HepG2 (cell line): ENCODE results near the gene TMEM95. TPM values are rescaled to one million over a fixed set of nuclear protein-coding genes. Genes with fewer than 3 reads are reported as not detected.

ENCODE experiments used
- ATAC-seq: fragments of 200-7000 bp; cut with Tn5 transposase; 3 replicates; pipeline ENCODE4 v1.9.1; 2020; ENCODE audit warnings: mild to moderate bottlenecking, moderate library complexity
- BruUV-seq: library from RNA; stranded (reverse); fragments of 400-500 nt; replicated peaks from 2 replicates; lab custom pipeline; 2021; lab: Mats Ljungman, UMichigan
- CTCF ChIA-PET: fragments of 300-600 bp; formaldehyde crosslinking; extraction: SDS; loops from one replicate; lab custom pipeline; 2021; ENCODE audit warnings: low total read pairs, inconsistent platforms, low intra/inter-chr PET ratio; lab: Yijun Ruan, JAX
- POLR2A ChIA-PET: fragments of 350-600 bp; sonication (Branson Sonifier 250); formaldehyde crosslinking; loops from one replicate; lab custom pipeline; 2020; ENCODE audit warnings: antibody characterized with exemption, inconsistent platforms; lab: Yijun Ruan, JAX
- DNase-seq: peaks from one replicate; pipeline ENCODE4 v3.0.0-alpha.2; 2015; ENCODE audit warnings: low spot score
- FAIRE-seq: peaks from 3 replicates; lab custom pipeline; 2011; peaks lifted over from hg19 to GRCh38; lab: Jason Lieb, UNC
- H2AFZ ChIP-seq: one replicate; pipeline ENCODE4 v1.6.1; 2011; ENCODE audit warnings: low read length, inconsistent platforms
- H3K27ac ChIP-seq: fragments of 300-600 bp; 3 replicates; pipeline ENCODE4 v1.8.0; 2011; ENCODE audit warnings: mixed run types, mild to moderate bottlenecking, mixed read lengths, low read length, inconsistent platforms; ENCODE audit not compliant: insufficient read depth; ENCODE audit errors: extremely low read length
- H3K27me3 ChIP-seq, 2 experiments: fragments of 200-600 bp in 1 of 2; 2 replicates in 1 of 2; 3 replicates in 1 of 2; pipeline versions ENCODE4 v1.6.0 to v1.8.0; 2011; ENCODE audit warnings: low read length in 2 of 2, mild to moderate bottlenecking in 2 of 2, moderate library complexity in 2 of 2, inconsistent platforms in 1 of 2; ENCODE audit not compliant: insufficient read depth in 2 of 2, control insufficient read depth in 1 of 2
- H3K36me3 ChIP-seq, 2 experiments: fragments of 200-600 bp in 1 of 2; replicated peaks in 1 of 2; 2 replicates in 1 of 2; 3 replicates in 1 of 2; pipeline versions ENCODE4 v1.5.1 to v1.8.0; 2011; ENCODE audit warnings: low read length in 2 of 2, inconsistent platforms in 1 of 2; ENCODE audit not compliant: insufficient read depth in 2 of 2, control insufficient read depth in 1 of 2
- H3K4me1 ChIP-seq: 2 replicates; pipeline ENCODE4 v1.5.1; 2012; ENCODE audit warnings: low read length, inconsistent platforms; ENCODE audit not compliant: insufficient read depth
- H3K4me2 ChIP-seq: 2 replicates; pipeline ENCODE4 v1.6.0; 2011; ENCODE audit warnings: low read depth, low read length, inconsistent platforms
- H3K4me3 ChIP-seq, 3 experiments: fragments of 200-600 bp in 1 of 3; sonication (generic), shearing (Covaris generic) in 1 of 3; replicated peaks in 1 of 3; 2 replicates each; pipeline ENCODE4 v1.5.1; 2011 to 2016; ENCODE audit warnings: low read length in 3 of 3, inconsistent platforms in 2 of 3, low read depth in 2 of 3, mild to moderate bottlenecking in 2 of 3, control low read depth in 1 of 3, mixed read lengths in 1 of 3; ENCODE audit not compliant: insufficient read depth in 1 of 3
- H3K79me2 ChIP-seq: one replicate; pipeline ENCODE4 v1.6.1; 2011; ENCODE audit warnings: low read length, inconsistent platforms; ENCODE audit not compliant: insufficient read depth
- H3K9ac ChIP-seq: 2 replicates; pipeline ENCODE4 v1.6.0; 2011; ENCODE audit warnings: mild to moderate bottlenecking, low read depth, low read length, inconsistent platforms; ENCODE audit not compliant: insufficient read depth
- H3K9me3 ChIP-seq: 2 replicates; pipeline ENCODE4 v1.5.1; 2012; ENCODE audit warnings: mild to moderate bottlenecking, low read length
- H4K20me1 ChIP-seq: 2 replicates; pipeline ENCODE4 v1.6.0; 2011; ENCODE audit warnings: inconsistent platforms, mild to moderate bottlenecking, low read length, moderate library complexity; ENCODE audit not compliant: insufficient read depth
- AGO1 ChIP-seq: fragments of 200-400 bp; formaldehyde crosslinking; IDR thresholded peaks from 2 replicates; pipeline ENCODE4 v1.6.1; 2017; ENCODE audit warnings: mild to moderate bottlenecking, low read depth, low read length, moderate library complexity; ENCODE audit not compliant: poor library complexity, severe bottlenecking
- FOXK2 ChIP-seq: fragments of 450-650 bp; IDR thresholded peaks from 2 replicates; pipeline ENCODE4 v1.6.1; 2016
- HNF4G ChIP-seq, 2 experiments: sonication (generic) in 1 of 2; formaldehyde crosslinking in 1 of 2; IDR thresholded peaks; 2 replicates each; pipeline versions ENCODE4 v1.4.0 to v1.6.1; 2011 to 2020; ENCODE audit warnings: borderline replicate concordance in 2 of 2, low read depth in 2 of 2, mild to moderate bottlenecking in 2 of 2, low read length in 1 of 2, missing genetic modification reagents in 1 of 2, moderate library complexity in 1 of 2
- NR1H2 ChIP-seq: sonication (generic); formaldehyde crosslinking; IDR thresholded peaks from 2 replicates; pipeline ENCODE4 v1.8.1; 2022; ENCODE audit warnings: low read depth, missing genetic modification reagents, borderline replicate concordance
- RCOR2 ChIP-seq: IDR thresholded peaks from 2 replicates; pipeline ENCODE4 v1.6.1; 2016; ENCODE audit warnings: missing biosample characterization, missing genetic modification reagents
- REXO4 ChIP-seq: sonication (generic); formaldehyde crosslinking; IDR thresholded peaks from 2 replicates; pipeline ENCODE4 v1.8.0; 2022; ENCODE audit warnings: missing genetic modification reagents, mild to moderate bottlenecking, borderline replicate concordance
- ZFYVE20 ChIP-seq: sonication (generic); formaldehyde crosslinking; IDR thresholded peaks from 2 replicates; pipeline ENCODE4 v1.8.0; 2023; ENCODE audit warnings: low read depth, mild to moderate bottlenecking, moderate library complexity, missing genetic modification reagents, borderline replicate concordance
- ZNF263 ChIP-seq: sonication (generic); formaldehyde crosslinking; IDR thresholded peaks from 2 replicates; pipeline ENCODE4 v1.4.0; 2020; ENCODE audit warnings: missing genetic modification reagents
- ZNF530 ChIP-seq: sonication (generic); formaldehyde crosslinking; IDR thresholded peaks from 2 replicates; pipeline ENCODE4 v1.5.0; 2020; ENCODE audit warnings: low read depth, mild to moderate bottlenecking, missing genetic modification reagents
- ZNF562 ChIP-seq: sonication (generic); formaldehyde crosslinking; IDR thresholded peaks from 2 replicates; pipeline ENCODE4 v1.8.0; 2022; ENCODE audit warnings: missing genetic modification reagents, borderline replicate concordance
- ZNF615 ChIP-seq: sonication (generic); formaldehyde crosslinking; IDR thresholded peaks from 2 replicates; pipeline ENCODE4 v1.5.0; 2020; ENCODE audit warnings: mild to moderate bottlenecking, missing genetic modification reagents, borderline replicate concordance
- ZNF703 ChIP-seq: sonication (generic); formaldehyde crosslinking; IDR thresholded peaks from 2 replicates; pipeline ENCODE4 v1.5.1; 2020; ENCODE audit warnings: missing genetic modification reagents, mild to moderate bottlenecking, moderate library complexity, borderline replicate concordance
- ZNF713 ChIP-seq: sonication (generic); formaldehyde crosslinking; IDR thresholded peaks from 2 replicates; pipeline ENCODE4 v1.4.0; 2020; ENCODE audit warnings: mild to moderate bottlenecking, missing genetic modification reagents
- ZNF772 ChIP-seq: sonication (generic); formaldehyde crosslinking; IDR thresholded peaks from 2 replicates; pipeline ENCODE4 v1.5.0; 2020; ENCODE audit warnings: mild to moderate bottlenecking, missing genetic modification reagents
- ZZZ3 ChIP-seq: sonication (generic); formaldehyde crosslinking; IDR thresholded peaks from 2 replicates; pipeline ENCODE4 v1.4.0; 2020; ENCODE audit warnings: missing genetic modification reagents, mild to moderate bottlenecking, borderline replicate concordance
- WGBS: methylation state at CpG from one replicate; pipeline ENCODE4 v1.1.6; 2017; ENCODE audit warnings: low lambda C conversion rate; 5-methylcytosine and 5-hydroxymethylcytosine counted together
- in situ Hi-C: cut with HindIII; loops from 2 replicates; pipeline ENCODE4 v1.10.0; 2017; ENCODE audit warnings: low pct_unique_long_range_greater_than_20kb; ENCODE audit not compliant: extremely low pct_ligation_motif_present
- intact Hi-C: fragments of 100-400 bp; cut with micrococcal nuclease; formaldehyde crosslinking; loops from one replicate; pipeline ENCODE4 v1.10.0; 2022; ENCODE audit not compliant: unreplicated experiment
- polyA plus RNA-seq, 8 experiments: library from polyadenylated mRNA; depleted of rRNA in 3 of 8; stranded (reverse) in 7 of 8; unstranded in 1 of 8; fragments of >200 nt; fragmentation: Illumina TruSeq in 4 of 8; extraction: Trizol in 4 of 8; gene quantifications; 2 replicates each; pipeline versions ENCODE4 v1.2.1 to v1.2.3, GENCODE V29; 2011 to 2016; ENCODE audit warnings: low read depth in 4 of 8, missing spikeins in 1 of 8, mixed read lengths in 1 of 8; ENCODE audit not compliant: insufficient read depth in 1 of 8
- total RNA-seq, 5 experiments: library from RNA; depleted of rRNA; stranded (reverse); fragments of >200 nt; fragmentation: Illumina TruSeq; extraction: Trizol; gene quantifications; 2 replicates each; pipeline ENCODE4 v1.2.3, GENCODE V29; 2016; ENCODE audit warnings: low read depth in 1 of 5
- TF ChIP-seq, protein P1 (sequence below): sonication (generic); formaldehyde crosslinking; conservative IDR thresholded peaks from 2 replicates; pipeline ENCODE4 v1.4.0; 2020; ENCODE audit warnings: missing genetic modification reagents

Gene TMEM95
- total and polyA plus RNA-seq, 2 of the 13 experiments (the other 11 are each of a cell fraction or from before 2014, with no cell fraction given), result not detected

DNA sequence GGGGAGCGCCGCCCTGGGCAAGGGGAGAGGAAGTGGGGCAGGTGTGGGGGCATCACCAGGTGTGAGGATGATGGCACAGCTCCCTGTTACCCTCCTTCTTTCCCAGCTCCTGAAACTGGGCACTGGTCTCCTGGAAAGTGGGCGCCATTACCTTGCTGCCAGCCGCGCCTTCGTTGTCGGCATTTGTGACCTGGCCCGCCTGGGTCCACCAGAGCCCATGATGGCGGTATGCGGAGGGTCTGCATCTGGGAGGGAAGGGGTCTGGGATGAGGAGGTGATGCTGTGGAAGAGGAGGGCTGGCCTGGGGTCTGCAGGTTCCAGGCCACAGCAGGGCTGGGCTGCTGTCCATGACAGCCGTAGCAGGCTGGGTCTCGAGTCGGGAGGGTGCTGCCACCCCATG, 13.1 kb upstream of the TMEM95 start:
- H3K27ac ChIP-seq, result no peak overlapping the region
- no peak overlapping the region for H3K4me2 ChIP-seq
- ChIA-PET CTCF (no interaction called here), POLR2A (interaction anchor here (3.6 kb wide), 1 partner anchor 12 kb away, joined by 9 read pairs; the partner anchor contains the start of gene NEURL4)
- no peak overlapping the region for H2AFZ ChIP-seq
- no peaks in the 10 kb centered on the region for H3K79me2 ChIP-seq
- no TSS peak for BruUV-seq
- no peaks in the 10 kb centered on the region for H4K20me1 ChIP-seq
- ATAC-seq, result no peak
- H3K9me3 ChIP-seq, result no peaks in the 10 kb centered on the region
- intact Hi-C loops, result no loop called here
- no peaks in the 10 kb centered on the region for H3K36me3 ChIP-seq
- 83% methylated on average over 13 of the region's 13 CpGs for WGBS
- H3K9ac ChIP-seq, result no peak overlapping the region
- in situ Hi-C loops, result no loop called here
- no peak for FAIRE-seq
- H3K27me3 ChIP-seq, result peaks cover 3 to 26% of the 10 kb centered on the region in 2 experiments; a peak in 3 of 5 replicates
- TF ChIP-seq ZNF615 (CRISPR knock-in tag), result no peak
- TF ChIP-seq, protein P1, sequence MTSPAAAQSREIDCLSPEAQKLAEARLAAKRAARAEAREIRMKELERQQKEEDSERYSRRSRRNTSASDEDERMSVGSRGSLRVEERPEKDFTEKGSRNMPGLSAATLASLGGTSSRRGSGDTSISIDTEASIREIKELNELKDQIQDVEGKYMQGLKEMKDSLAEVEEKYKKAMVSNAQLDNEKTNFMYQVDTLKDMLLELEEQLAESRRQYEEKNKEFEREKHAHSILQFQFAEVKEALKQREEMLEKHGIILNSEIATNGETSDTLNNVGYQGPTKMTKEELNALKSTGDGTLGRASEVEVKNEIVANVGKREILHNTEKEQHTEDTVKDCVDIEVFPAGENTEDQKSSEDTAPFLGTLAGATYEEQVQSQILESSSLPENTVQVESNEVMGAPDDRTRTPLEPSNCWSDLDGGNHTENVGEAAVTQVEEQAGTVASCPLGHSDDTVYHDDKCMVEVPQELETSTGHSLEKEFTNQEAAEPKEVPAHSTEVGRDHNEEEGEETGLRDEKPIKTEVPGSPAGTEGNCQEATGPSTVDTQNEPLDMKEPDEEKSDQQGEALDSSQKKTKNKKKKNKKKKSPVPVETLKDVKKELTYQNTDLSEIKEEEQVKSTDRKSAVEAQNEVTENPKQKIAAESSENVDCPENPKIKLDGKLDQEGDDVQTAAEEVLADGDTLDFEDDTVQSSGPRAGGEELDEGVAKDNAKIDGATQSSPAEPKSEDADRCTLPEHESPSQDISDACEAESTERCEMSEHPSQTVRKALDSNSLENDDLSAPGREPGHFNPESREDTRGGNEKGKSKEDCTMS (CRISPR knock-in tag), result no peak
- TF ChIP-seq ZZZ3, result no peak
- TF ChIP-seq ZNF772, result no peak
- TF ChIP-seq ZNF713 (CRISPR knock-in tag), result no peak
- no peak for TF ChIP-seq ZFYVE20 (CRISPR knock-in tag)
- TF ChIP-seq HNF4G (IDR thresholded peaks at IDR 0.05; ENCODE audit: borderline replicate concordance, low read depth, low read length), result no peak
- no peak for TF ChIP-seq HNF4G (CRISPR knock-in tag; IDR thresholded peaks at IDR 0.05; ENCODE audit: borderline replicate concordance, low read depth)
- TF ChIP-seq ZNF562 (CRISPR knock-in tag), result no peak
- TF ChIP-seq AGO1, result no peak
- no peak for TF ChIP-seq FOXK2
- TF ChIP-seq RCOR2 (CRISPR knock-in tag), result no peak
- TF ChIP-seq REXO4 (CRISPR knock-in tag), result no peak
- no peak for TF ChIP-seq NR1H2
- no peak for TF ChIP-seq ZNF530 (CRISPR knock-in tag)
- TF ChIP-seq ZNF703 (CRISPR knock-in tag), result no peak
- TF ChIP-seq ZNF263 (CRISPR knock-in tag), result no peak
- DNase-seq, result no peak
- no peak overlapping the region for H3K4me3 ChIP-seq
- peaks cover 25% of the 10 kb centered on the region for H3K4me1 ChIP-seq
